AG04450 (cell line): Measurements from ENCODE around the gene KIF6. TPM values are rescaled to one million over a fixed set of nuclear protein-coding genes. Genes with fewer than 3 reads are reported as not detected.

Experiments
- CTCF ChIA-PET: fragments of 300-600, 350-600 bp; formaldehyde crosslinking; extraction: SDS; loops from one replicate; lab custom pipeline; 2022; ENCODE audit warnings: antibody characterized with exemption, inconsistent platforms; lab: Charles Lee
- POLR2A ChIA-PET: fragments of 350-600 bp; formaldehyde crosslinking; extraction: SDS; loops from one replicate; lab custom pipeline; 2021; ENCODE audit warnings: antibody characterized with exemption, inconsistent platforms; lab: Yijun Ruan, JAX
- DNase-seq: peaks from one replicate; pipeline ENCODE4 v3.0.0-alpha.2; 2011; ENCODE audit warnings: low read depth, low spot score
- H3K27ac ChIP-seq: one replicate; pipeline ENCODE4 v1.5.1; 2012; ENCODE audit warnings: low read depth, low read length, control low read depth
- H3K27me3 ChIP-seq: one replicate; pipeline ENCODE4 v1.6.0; 2012; ENCODE audit warnings: low read length; ENCODE audit not compliant: control insufficient read depth, insufficient read depth
- H3K4me3 ChIP-seq: 2 replicates; pipeline ENCODE4 v1.5.1; 2011; ENCODE audit warnings: mild to moderate bottlenecking, low read depth, low read length, control low read depth
- H3K9me3 ChIP-seq: 2 replicates; pipeline ENCODE4 v1.5.1; 2012; ENCODE audit warnings: low read length; ENCODE audit not compliant: control insufficient read depth, insufficient read depth
- CTCF ChIP-seq: IDR thresholded peaks from 2 replicates; pipeline ENCODE4 v1.5.1; 2011; ENCODE audit warnings: low read depth, low read length, control low read depth, inconsistent platforms
- polyA plus RNA-seq: library from polyadenylated mRNA; depleted of rRNA; stranded (reverse); fragments of >200 nt; gene quantifications from 2 replicates; pipeline ENCODE4 v1.2.3, GENCODE V29; 2011

KIF6 gene
- polyA plus RNA-seq, 1 experiment = 0.02 TPM

GRCh38 chr6:39300739-39301138 lies 424.5 kb downstream of the KIF6 start:
- POLR2A ChIA-PET = no interaction called here
- no peak for DNase-seq
- CTCF ChIA-PET = no interaction called here

GRCh38 chr6:39298061-39298460 lies 427.1 kb downstream of the KIF6 start:
- ChIA-PET CTCF (interaction anchor here (1.0 kb wide), 1 partner anchor 12 kb away, joined by 3 read pairs; no protein-coding TSS in a partner anchor), POLR2A (no interaction called here)
- Histone ChIP-seq H3K27ac (no peak overlapping the region), H3K4me3 (no peak overlapping the region), H3K9me3 (no peaks in the 10 kb centered on the region), H3K27me3 (no peaks in the 10 kb centered on the region)
- TF ChIP-seq CTCF = no peak
- DNase-seq = no peak

More at GRCh38 chr6:39300739-39301138, 424.5 kb downstream of the KIF6 start:
- H3K4me3 ChIP-seq = no peak overlapping the region
- no peaks in the 10 kb centered on the region for H3K27me3 ChIP-seq
- H3K27ac ChIP-seq = no peak overlapping the region
- no peaks in the 10 kb centered on the region for H3K9me3 ChIP-seq
- no peak for TF ChIP-seq CTCF

- Histone ChIP-seq H3K27me3 (no peaks in the 10 kb centered on the region), H3K9me3 (no peaks in the 10 kb centered on the region), H3K27ac (no peak overlapping the region), H3K4me3 (no peak overlapping the region)
- DNase-seq = no peak
- POLR2A ChIA-PET = no interaction called here
- CTCF ChIA-PET = interaction anchor here (1.0 kb wide), 1 partner anchor 13 kb away, joined by 3 read pairs; no protein-coding TSS in a partner anchor
- TF ChIP-seq CTCF = no peak
Observed at GRCh38 chr6:39296745-39297640, 428.2 kb downstream of the KIF6 start.

GRCh38 chr6:39295611-39296011 lies 429.6 kb downstream of the KIF6 start:
- no peak overlapping the region for H3K27ac ChIP-seq
- no peak for DNase-seq
- no peaks in the 10 kb centered on the region for H3K9me3 ChIP-seq
- H3K27me3 ChIP-seq = no peaks in the 10 kb centered on the region
- ChIA-PET CTCF (no interaction called here), POLR2A (no interaction called here)
- no peak overlapping the region for H3K4me3 ChIP-seq
- TF ChIP-seq CTCF = no peak

- POLR2A ChIA-PET = no interaction called here
Observed at GRCh38 chr6:39294899-39295298, 430.3 kb downstream of the KIF6 start.

More at GRCh38 chr6:39294899-39295298, 430.3 kb downstream of the KIF6 start:
- Histone ChIP-seq H3K4me3 (no peak overlapping the region), H3K9me3 (no peaks in the 10 kb centered on the region), H3K27me3 (no peaks in the 10 kb centered on the region), H3K27ac (no peak overlapping the region)
- CTCF ChIA-PET = interaction anchor here (0.6 kb wide), 1 partner anchor 15 kb away, joined by 3 read pairs; no protein-coding TSS in a partner anchor
- DNase-seq = no peak
- no peak for TF ChIP-seq CTCF
